ENCODE results near the gene CD82.
A peak's percentile ranks its signal among the peaks of the same experiment; 100 is the strongest.

The CD82 gene

GRCh38 chr11:44607319-44607962 lies 42.0 kb downstream of the CD82 start:
- TF ChIP-seq CTCF (conservative IDR thresholded peaks at IDR 0.05): no peak
- H3K27ac ChIP-seq: peak overlapping the region; percentile 50

GRCh38 chr11:44607987-44608386 lies 42.5 kb downstream of the CD82 start:
- no peak for TF ChIP-seq CTCF (conservative IDR thresholded peaks at IDR 0.05)
- peak overlapping the region; percentile 50 for H3K27ac ChIP-seq

GRCh38 chr11:44608651-44608990 lies 43.2 kb downstream of the CD82 start:
- TF ChIP-seq CTCF (conservative IDR thresholded peaks at IDR 0.05): no peak
- H3K27ac ChIP-seq: peak overlapping the region; percentile 50; the same call in 1 of the 2 replicates

GRCh38 chr11:44608991-44609782 lies 43.7 kb downstream of the CD82 start:
- H3K27ac ChIP-seq: no peak overlapping the region
- no peak for TF ChIP-seq CTCF (conservative IDR thresholded peaks at IDR 0.05)

- TF ChIP-seq CTCF (conservative IDR thresholded peaks at IDR 0.05): no peak
- no peak overlapping the region for H3K27ac ChIP-seq
These were observed 44.3 kb downstream of the CD82 start for GRCh38 chr11:44609783-44610155.

- TF ChIP-seq CTCF (conservative IDR thresholded peaks at IDR 0.05): no peak
- no peak overlapping the region for H3K27ac ChIP-seq
These were observed 44.9 kb downstream of the CD82 start for GRCh38 chr11:44610186-44610955.

GRCh38 chr11:44611088-44611487 lies 45.6 kb downstream of the CD82 start:
- TF ChIP-seq CTCF (conservative IDR thresholded peaks at IDR 0.05): no peak
- H3K27ac ChIP-seq: no peak overlapping the region

Measured in VCaP (cell line).